WTC11 (cell line): Measurements from ENCODE around the gene TECR. TPM values are rescaled to one million over a fixed set of nuclear protein-coding genes. Genes with fewer than 3 reads are reported as not detected.
A peak's percentile ranks its signal among the peaks of the same experiment; 100 is the strongest.

ENCODE experiments used
- ATAC-seq: fragments of 200-7000 bp; cut with Tn5 transposase; 2 replicates; pipeline ENCODE4 v1.10.0; 2021; ENCODE audit warnings: mild to moderate bottlenecking, moderate library complexity
- Bru-seq: library from RNA; stranded (reverse); fragments of 400-500 nt; gene quantifications from one replicate; lab custom pipeline; 2021; lab: Mats Ljungman, UMichigan
- CTCF ChIA-PET: fragments of 300-600 bp; sonication (Branson Sonifier 250); formaldehyde crosslinking; loops from one replicate; lab custom pipeline; 2021; ENCODE audit warnings: antibody characterized with exemption; lab: Charles Lee
- POLR2A ChIA-PET: fragments of 350-600 bp; sonication (Branson Sonifier 250); formaldehyde crosslinking; loops from one replicate; lab custom pipeline; 2021; ENCODE audit warnings: antibody characterized with exemption; lab: Charles Lee
- DNase-seq: peaks from one replicate; pipeline ENCODE4 v3.0.0; 2021; ENCODE audit warnings: low spot score
- H3K27ac Mint-ChIP-seq: 2 replicates; pipeline ENCODE4 v1.8.0; 2021; ENCODE audit warnings: mixed read lengths
- H3K27me3 Mint-ChIP-seq: 2 replicates; pipeline ENCODE4 v1.8.0; 2021; ENCODE audit warnings: low read depth, mild to moderate bottlenecking, moderate library complexity, mixed read lengths
- H3K36me3 Mint-ChIP-seq: 2 replicates; pipeline ENCODE4 v1.8.0; 2021; ENCODE audit warnings: mixed read lengths
- H3K4me1 Mint-ChIP-seq: 2 replicates; pipeline ENCODE4 v1.8.0; 2022; ENCODE audit warnings: mixed read lengths
- H3K4me3 Mint-ChIP-seq: 2 replicates; pipeline ENCODE4 v1.8.0; 2021; ENCODE audit warnings: mild to moderate bottlenecking, moderate library complexity, mixed read lengths
- H3K9me3 Mint-ChIP-seq: 2 replicates; pipeline ENCODE4 v1.8.0; 2021; ENCODE audit warnings: mixed read lengths
- AR ChIP-seq: fragments of 250-450 bp; sonication (Bioruptor Pico); IDR thresholded peaks from 2 replicates; pipeline ENCODE4 v1.9.0; 2021; ENCODE audit warnings: mild to moderate bottlenecking
- ATF1 ChIP-seq: sonication (generic); formaldehyde crosslinking; IDR thresholded peaks from 2 replicates; pipeline ENCODE4 v1.8.1; 2023; ENCODE audit warnings: mild to moderate bottlenecking, moderate library complexity, missing genetic modification reagents
- E2F1 ChIP-seq: sonication (generic); formaldehyde crosslinking; IDR thresholded peaks from 2 replicates; pipeline ENCODE4 v1.8.0; 2022; ENCODE audit warnings: mild to moderate bottlenecking, missing genetic modification reagents
- EMX1 ChIP-seq: fragments of 250-450 bp; sonication (Bioruptor Pico); IDR thresholded peaks from 2 replicates; pipeline ENCODE4 v1.8.0; 2021; ENCODE audit warnings: mild to moderate bottlenecking
- ESRRA ChIP-seq: sonication (generic); formaldehyde crosslinking; IDR thresholded peaks from 2 replicates; pipeline ENCODE4 v1.8.1; 2022; ENCODE audit warnings: mild to moderate bottlenecking, missing genetic modification reagents, borderline replicate concordance
- GABPB1 ChIP-seq: sonication (generic); formaldehyde crosslinking; IDR thresholded peaks from 2 replicates; pipeline ENCODE4 v1.8.1; 2023; ENCODE audit warnings: mild to moderate bottlenecking, missing genetic modification reagents
- GTF2I ChIP-seq: fragments of 250-450 bp; sonication (Bioruptor Pico); conservative IDR thresholded peaks from 2 replicates; pipeline ENCODE4 v1.4.0; 2021; ENCODE audit warnings: mild to moderate bottlenecking
- HMGA2 ChIP-seq: fragments of 250-450 bp; sonication (Bioruptor Pico); IDR thresholded peaks from 2 replicates; pipeline ENCODE4 v1.4.0; 2021; ENCODE audit warnings: mild to moderate bottlenecking, moderate library complexity
- HMGXB4 ChIP-seq: sonication (generic); formaldehyde crosslinking; IDR thresholded peaks from 2 replicates; pipeline ENCODE4 v1.8.1; 2023; ENCODE audit warnings: mild to moderate bottlenecking, moderate library complexity, missing genetic modification reagents
- IRF1 ChIP-seq: sonication (generic); formaldehyde crosslinking; IDR thresholded peaks from 2 replicates; pipeline ENCODE4 v1.8.0; 2023; ENCODE audit warnings: missing genetic modification reagents
- MYBL2 ChIP-seq: sonication (generic); formaldehyde crosslinking; IDR thresholded peaks from 2 replicates; pipeline ENCODE4 v1.8.1; 2023; ENCODE audit warnings: mild to moderate bottlenecking, moderate library complexity, missing genetic modification reagents
- NFATC4 ChIP-seq: fragments of 250-450 bp; sonication (Bioruptor Pico); IDR thresholded peaks from 2 replicates; pipeline ENCODE4 v1.9.0; 2021; ENCODE audit warnings: mild to moderate bottlenecking
- NFE2L1 ChIP-seq: sonication (generic); formaldehyde crosslinking; IDR thresholded peaks from 2 replicates; pipeline ENCODE4 v1.8.1; 2023; ENCODE audit warnings: missing genetic modification reagents
- NFYB ChIP-seq: sonication (generic); formaldehyde crosslinking; conservative IDR thresholded peaks from 2 replicates; pipeline ENCODE4 v1.8.0; 2022; ENCODE audit warnings: low read depth, missing genetic modification reagents
- SP1 ChIP-seq: sonication (generic); formaldehyde crosslinking; conservative IDR thresholded peaks from 2 replicates; pipeline ENCODE4 v1.8.1; 2022; ENCODE audit warnings: missing genetic modification reagents
- STAT6 ChIP-seq: sonication (generic); formaldehyde crosslinking; conservative IDR thresholded peaks from 2 replicates; pipeline ENCODE4 v1.8.1; 2023; ENCODE audit warnings: mild to moderate bottlenecking, low read depth, missing genetic modification reagents, moderate library complexity
- TCF7 ChIP-seq: sonication (generic); formaldehyde crosslinking; IDR thresholded peaks from 2 replicates; pipeline ENCODE4 v1.8.0; 2022; ENCODE audit warnings: mild to moderate bottlenecking, low read depth, missing genetic modification reagents, moderate library complexity
- TEAD1 ChIP-seq: sonication (generic); formaldehyde crosslinking; IDR thresholded peaks from 2 replicates; pipeline ENCODE4 v1.8.0; 2022; ENCODE audit warnings: mild to moderate bottlenecking, missing genetic modification reagents
- TP53 ChIP-seq: sonication (generic); formaldehyde crosslinking; IDR thresholded peaks from 2 replicates; pipeline ENCODE4 v1.8.1; 2023; ENCODE audit warnings: mild to moderate bottlenecking, missing genetic modification reagents
- ZNF121 ChIP-seq: sonication (generic); formaldehyde crosslinking; IDR thresholded peaks from 2 replicates; pipeline ENCODE4 v1.8.0; 2023; ENCODE audit warnings: missing genetic modification reagents
- ZNF232 ChIP-seq: sonication (generic); formaldehyde crosslinking; IDR thresholded peaks from 2 replicates; pipeline ENCODE4 v1.8.0; 2022; ENCODE audit warnings: mild to moderate bottlenecking, missing genetic modification reagents
- ZNF416 ChIP-seq: fragments of 250-450 bp; sonication (Bioruptor Pico); IDR thresholded peaks from 2 replicates; pipeline ENCODE4 v1.9.0; 2021; ENCODE audit warnings: mild to moderate bottlenecking, inconsistent platforms
- ZNF425 ChIP-seq: fragments of 250-450 bp; sonication (Bioruptor Pico); conservative IDR thresholded peaks from 2 replicates; pipeline ENCODE4 v1.9.0; 2021; ENCODE audit warnings: mild to moderate bottlenecking
- long read RNA-seq, 3 experiments: library from RNA in 1 of 3; library from capped mRNA in 1 of 3; library from polyadenylated mRNA in 1 of 3; unstranded in 2 of 3; stranded (forward) in 1 of 3; transcript quantifications; one replicate each; pipeline ENCODE4 v2.0.0, GENCODE V29; 2021
- total RNA-seq: library from RNA; stranded (reverse); gene quantifications from 3 replicates; pipeline ENCODE4 v1.2.3, GENCODE V29; 2021

TECR gene
- 161 to 198 TPM (median 197 TPM) in 3 replicates for total RNA-seq
- Bru-seq, nascent RNA = percentile 60 among the genes with signal in this experiment
- long read RNA-seq, experiment 1, transcript TECR-201 (13 exons, 1,171 nt) = major isoform, 283 of 358 reads
- long read RNA-seq, experiment 1, transcript TECR-226 (13 exons, 1,170 nt) = minor isoform, 24 of 358 reads
- long read RNA-seq, experiment 1, partial matches to known transcripts = 18 of 358 reads
- long read RNA-seq, experiment 1, other reads (novel, unspliced or antisense) = 26 of 358 reads
- long read RNA-seq, experiment 2, transcript TECR-201 (13 exons, 1,171 nt) = major isoform, 171 of 257 reads
- long read RNA-seq, experiment 2, transcript TECR-226 (13 exons, 1,170 nt) = minor isoform, 7 of 257 reads
- long read RNA-seq, experiment 2, partial matches to known transcripts = 29 of 257 reads
- long read RNA-seq, experiment 2, other reads (novel, unspliced or antisense) = 43 of 257 reads
- long read RNA-seq, experiment 3, transcript TECR-201 (13 exons, 1,171 nt) = major isoform, 222 of 280 reads
- long read RNA-seq, experiment 3, transcript TECR-226 (13 exons, 1,170 nt) = minor isoform, 18 of 280 reads
- long read RNA-seq, experiment 3, partial matches to known transcripts = 7 of 280 reads
- long read RNA-seq, experiment 3, other reads (novel, unspliced or antisense) = 30 of 280 reads

GRCh38 chr19:14529254-14530004, at the start of gene TECR:
TSS of gene TECR (plus strand) at chr19:14529594. CDS start at chr19:14529697, 103 bp downstream.
- ChIA-PET CTCF (interaction anchor here (0.9 to 1.0 kb wide), 3 partner anchors 27 to 562 kb away, joined by 3 to 5 read pairs (median 4); no protein-coding TSS in a partner anchor), POLR2A (no interaction called here)
- Mint-ChIP-seq H3K27me3 (no peaks in the 10 kb centered on the region), H3K9me3 (no peaks in the 10 kb centered on the region), H3K4me1 (peaks cover 12% of the 10 kb centered on the region), H3K4me3 (peak within 1 kb of the TSS; percentile 90), H3K27ac (peak within 1 kb of the TSS; percentile 91), H3K36me3 (peaks cover 4% of the 10 kb centered on the region; the same call in 1 of the 2 replicates)
- ATAC-seq (peak; percentile 98), DNase-seq (peak; percentile 100)
- TF ChIP-seq ZNF121 (CRISPR knock-in tag) (no peak), ZNF425 (CRISPR knock-in tag) (no peak), NFATC4 (CRISPR knock-in tag) (no peak), ZNF232 (CRISPR knock-in tag) (peak; percentile 32; the same call in 1 of the 2 replicates), GABPB1 (CRISPR knock-in tag) (peak; percentile 63; the same call in 1 of the 2 replicates), GTF2I (0 out of 2 replicates have a peak, but pooled peaks have one; percentile 51), TP53 (CRISPR knock-in tag) (no peak), MYBL2 (CRISPR knock-in tag) (no peak), ZNF416 (no peak), IRF1 (CRISPR knock-in tag) (no peak), AR (CRISPR knock-in tag) (no peak), HMGXB4 (CRISPR knock-in tag) (peak; percentile 50; the same call in 1 of the 2 replicates), EMX1 (CRISPR knock-in tag) (no peak), ESRRA (no peak), SP1 (CRISPR knock-in tag) (peak; percentile 92), NFYB (CRISPR knock-in tag) (peak; percentile 84), HMGA2 (peak; percentile 23; the same call in 1 of the 2 replicates), STAT6 (CRISPR knock-in tag) (no peak), E2F1 (CRISPR knock-in tag) (no peak), NFE2L1 (CRISPR knock-in tag) (no peak), TCF7 (CRISPR knock-in tag) (no peak), ATF1 (CRISPR knock-in tag) (no peak), TEAD1 (CRISPR knock-in tag) (no peak)
